Effector memory CD4-positive, alpha-beta T cell (primary cell): ENCODE data around the gene PRKAG2.
"Not testable (repeated sequence)": the region's sequence is repeated elsewhere in the genome, so short reads cannot be mapped to it uniquely, and the experiment has no call there.

ENCODE experiments used
- DNase-seq, 3 donors: peaks; one replicate each; pipeline ENCODE4 v3.0.0-alpha.2; 2020
- H3K27ac ChIP-seq: 2 replicates; pipeline ENCODE4 v1.7.0; 2013; ENCODE audit warnings: mild to moderate bottlenecking, low read length, moderate library complexity; ENCODE audit not compliant: insufficient read depth, poor library complexity, severe bottlenecking
- H3K27me3 ChIP-seq: replicated peaks from 2 replicates; pipeline ENCODE4 v1.7.0; 2013; ENCODE audit warnings: mild to moderate bottlenecking, low read length; ENCODE audit not compliant: insufficient read depth, control insufficient read depth, poor library complexity, severe bottlenecking
- H3K36me3 ChIP-seq: 2 replicates; pipeline ENCODE4 v1.7.0; 2013; ENCODE audit warnings: mild to moderate bottlenecking, low read length, moderate library complexity; ENCODE audit not compliant: control insufficient read depth, insufficient read depth
- H3K4me1 ChIP-seq: 2 replicates; pipeline ENCODE4 v1.7.0; 2013; ENCODE audit warnings: low read length, mild to moderate bottlenecking; ENCODE audit not compliant: control insufficient read depth, insufficient read depth, poor library complexity, severe bottlenecking
- H3K4me3 ChIP-seq: 2 replicates; pipeline ENCODE4 v1.7.0; 2013; ENCODE audit warnings: low read length, low read depth, mild to moderate bottlenecking; ENCODE audit not compliant: insufficient read depth, poor library complexity, severe bottlenecking
- H3K9me3 ChIP-seq: 2 replicates; pipeline ENCODE4 v1.7.0; 2013; ENCODE audit warnings: mild to moderate bottlenecking, low read length, moderate library complexity; ENCODE audit not compliant: control insufficient read depth

PRKAG2 gene

DNA sequence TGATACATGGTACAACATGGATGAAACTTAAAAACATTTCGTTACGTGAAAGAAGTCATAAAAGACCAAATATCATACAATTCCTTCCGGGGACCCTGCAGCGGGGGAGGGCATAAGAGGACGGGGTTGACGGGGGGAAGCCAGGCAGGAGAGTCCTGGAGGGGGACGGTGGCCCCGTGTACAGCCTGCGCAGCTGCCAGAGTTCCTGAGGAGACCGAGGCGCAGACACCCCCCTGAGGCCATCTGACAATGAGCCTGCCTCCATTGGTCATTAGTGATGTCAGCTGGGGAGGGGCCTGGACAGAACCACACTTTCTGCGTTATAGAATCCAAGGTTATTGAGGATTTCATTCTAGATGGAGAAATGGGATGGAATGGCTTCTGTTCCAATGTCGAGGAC, 47.2 kb downstream of the PRKAG2 start:
- DNase-seq, result no peak
- Histone ChIP-seq H3K4me3 (no peak overlapping the region), H3K27me3 (no peaks in the 10 kb centered on the region), H3K9me3 (no peaks in the 10 kb centered on the region), H3K36me3 (no peaks in the 10 kb centered on the region), H3K27ac (no peak overlapping the region), H3K4me1 (no peaks in the 10 kb centered on the region)

DNA sequence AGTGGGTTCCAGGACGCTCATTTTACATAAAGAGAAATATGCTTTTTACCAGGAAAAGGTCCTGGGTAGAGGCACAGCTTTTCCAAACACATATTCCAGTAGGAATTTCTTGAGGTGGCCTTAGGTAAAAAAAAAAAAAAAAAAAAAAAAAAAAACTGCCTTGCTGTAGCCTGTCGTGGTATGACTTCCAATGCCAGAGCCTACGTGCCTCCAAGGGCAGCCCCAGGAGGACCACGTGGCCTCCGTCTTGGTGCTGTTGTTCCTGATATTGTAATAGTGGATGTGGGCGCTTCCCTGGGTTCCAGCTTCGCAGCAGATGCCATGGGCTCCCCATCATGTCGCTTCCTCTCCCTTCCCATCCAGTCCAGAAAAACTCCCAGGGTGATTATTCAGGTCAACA, 49.3 kb downstream of the PRKAG2 start:
- no peaks in the 10 kb centered on the region for H3K9me3 ChIP-seq
- no peaks in the 10 kb centered on the region for H3K27me3 ChIP-seq
- H3K36me3 ChIP-seq, result no peaks in the 10 kb centered on the region
- H3K4me3 ChIP-seq, result no peak overlapping the region
- no peaks in the 10 kb centered on the region for H3K4me1 ChIP-seq
- no peak overlapping the region for H3K27ac ChIP-seq
- DNase-seq, result no peak

DNA sequence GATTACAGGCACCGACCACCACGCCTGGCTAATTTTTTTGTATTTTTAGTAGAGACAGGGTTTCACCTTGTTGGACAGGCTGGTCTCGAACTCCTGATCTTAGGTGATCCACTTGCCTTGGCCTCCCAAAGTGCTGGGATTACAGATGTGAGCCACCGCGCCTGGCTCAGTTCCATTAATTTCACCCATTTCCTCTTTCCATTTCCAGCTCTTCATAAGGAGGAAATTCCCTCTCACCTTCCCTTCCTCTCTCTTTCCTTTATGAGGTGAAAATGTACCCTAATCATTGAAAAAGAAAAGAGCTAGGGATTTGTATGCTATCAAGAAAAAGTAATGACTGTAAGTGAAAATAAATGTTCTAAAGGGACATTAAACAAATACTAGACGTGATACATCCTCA, 50.6 kb downstream of the PRKAG2 start:
- H3K27me3 ChIP-seq, H3K4me3 ChIP-seq, H3K4me1 ChIP-seq, DNase-seq, H3K9me3 ChIP-seq, H3K27ac ChIP-seq, H3K36me3 ChIP-seq: not testable (repeated sequence)

DNA sequence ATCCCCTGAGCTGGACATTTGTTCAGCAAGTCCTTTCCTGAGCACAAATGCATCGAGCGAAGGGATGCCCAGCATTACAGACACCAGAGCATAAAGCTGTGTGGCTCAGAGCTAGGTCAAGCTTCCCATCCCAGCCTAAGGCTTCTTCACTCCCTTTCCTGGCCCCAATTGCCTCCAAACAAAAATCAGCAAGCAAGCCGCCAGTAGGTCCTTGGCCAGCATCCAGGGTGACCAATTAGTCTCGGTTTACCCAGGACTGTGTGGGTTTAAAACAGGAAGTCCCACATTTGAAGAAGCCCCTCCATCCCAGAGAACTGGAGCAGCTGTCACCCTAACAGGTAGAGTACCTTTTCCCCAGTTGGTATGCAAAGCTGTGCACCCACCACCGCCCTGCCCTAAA, 51.2 kb downstream of the PRKAG2 start:
- DNase-seq, result no peak
- Histone ChIP-seq H3K27me3 (no peaks in the 10 kb centered on the region), H3K4me3 (no peak overlapping the region), H3K27ac (no peak overlapping the region), H3K4me1 (no peaks in the 10 kb centered on the region), H3K9me3 (no peaks in the 10 kb centered on the region), H3K36me3 (no peaks in the 10 kb centered on the region)

DNA sequence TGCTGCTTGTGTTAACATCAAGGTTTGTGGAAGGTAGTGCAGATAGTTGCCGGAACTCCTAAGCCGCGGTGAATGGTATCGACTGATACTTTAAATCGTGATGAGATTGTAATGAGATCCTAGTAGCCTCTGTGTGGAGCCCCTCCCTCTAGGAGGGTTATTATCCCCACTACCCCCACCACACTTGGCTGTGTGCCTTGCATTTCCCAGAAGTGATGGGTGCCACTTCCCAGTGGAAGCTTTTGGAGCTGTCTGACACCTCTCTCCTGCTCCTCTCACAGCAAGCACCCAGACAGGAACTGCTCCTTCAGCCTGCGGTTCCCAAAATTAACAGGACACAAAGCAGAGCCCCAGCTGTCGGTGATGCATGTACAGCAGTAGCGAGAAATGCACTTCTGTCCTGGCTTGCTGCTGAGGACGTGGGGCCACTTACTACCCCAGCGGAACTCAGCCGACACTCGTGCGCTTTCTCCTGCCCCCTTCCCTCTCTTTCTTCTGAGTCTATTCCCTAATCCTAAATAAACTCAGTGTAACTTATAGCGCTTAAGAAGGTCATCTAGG, 52.5 kb downstream of the PRKAG2 start:
- Histone ChIP-seq H3K27ac (no peak overlapping the region), H3K27me3 (no peaks in the 10 kb centered on the region)

DNA sequence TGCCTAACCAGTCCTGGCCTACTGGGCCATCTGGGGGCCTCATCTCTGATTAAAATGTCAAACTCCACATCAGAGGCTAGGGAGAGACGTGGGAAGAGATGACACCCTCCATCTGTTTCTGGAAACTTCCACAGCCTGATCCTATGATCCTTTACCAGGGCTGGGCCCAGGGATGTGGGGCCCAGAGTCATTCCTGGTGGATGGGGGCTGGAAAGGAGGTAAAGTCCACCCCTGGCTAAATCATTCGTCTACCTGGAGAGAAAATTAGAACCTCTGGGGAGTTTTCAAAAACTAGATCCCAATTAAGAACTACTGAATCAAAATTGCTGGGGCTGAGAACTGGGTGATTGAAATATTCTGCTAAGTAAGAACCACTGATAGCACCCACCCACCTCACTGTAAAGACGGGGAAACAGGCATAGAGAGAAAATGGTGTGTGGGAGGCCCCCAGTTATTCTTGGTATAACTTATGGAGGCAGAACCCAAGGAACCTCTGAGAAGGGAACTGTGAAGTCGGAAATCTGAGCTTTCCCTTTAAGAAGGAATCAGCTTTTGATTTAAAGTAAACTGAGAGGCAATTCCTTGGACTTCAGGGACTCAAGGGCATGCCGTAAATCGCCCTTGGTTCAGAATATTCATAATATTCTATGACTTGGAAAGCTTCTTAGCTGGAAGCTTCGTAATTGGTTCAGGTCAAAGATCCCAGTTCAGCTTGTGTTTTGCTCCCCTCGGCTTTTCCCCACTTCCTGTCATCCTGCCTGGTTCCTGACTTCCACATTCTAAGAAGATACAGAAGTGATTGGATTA, 53.1 kb downstream of the PRKAG2 start:
- Histone ChIP-seq H3K27ac (no peak overlapping the region), H3K27me3 (no peaks in the 10 kb centered on the region)
- no peak for DNase-seq

More for the DNA sequence above, 52.5 kb downstream of the PRKAG2 start:
- Histone ChIP-seq H3K4me1 (no peaks in the 10 kb centered on the region), H3K9me3 (no peaks in the 10 kb centered on the region), H3K4me3 (no peak overlapping the region), H3K36me3 (no peaks in the 10 kb centered on the region)
- no peak for DNase-seq

DNA sequence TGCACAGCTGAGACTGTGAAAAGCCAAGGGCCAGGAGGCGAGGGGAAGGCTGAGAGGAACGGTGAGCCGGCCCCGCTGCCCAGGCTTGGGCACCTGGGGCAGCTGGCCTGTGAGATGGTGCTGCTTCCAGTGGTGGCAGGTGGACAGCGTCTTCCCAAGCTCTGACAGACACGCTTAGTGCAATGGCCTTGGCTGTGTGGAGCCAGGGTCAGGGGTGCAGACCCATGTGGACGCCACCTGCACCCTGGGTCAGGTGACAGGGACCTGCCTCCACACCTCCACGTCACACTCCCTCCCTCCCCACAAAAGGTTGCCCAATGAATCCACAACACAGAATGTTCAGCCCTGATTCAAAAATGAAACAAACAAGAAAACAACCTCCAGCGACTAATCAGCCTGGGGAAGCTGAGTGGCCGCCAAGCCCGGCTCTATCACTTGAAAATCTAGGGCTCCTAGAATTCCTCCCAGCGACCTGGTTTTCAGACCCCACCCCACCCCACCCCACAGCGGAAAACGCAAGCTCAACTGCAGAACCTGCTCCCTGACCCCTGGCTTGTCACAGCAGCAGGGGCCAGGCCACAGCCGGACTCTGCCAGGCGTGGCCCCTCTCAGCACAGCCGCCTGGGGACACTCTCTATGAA, 54.3 kb downstream of the PRKAG2 start:
- DNase-seq, result no peak
- Histone ChIP-seq H3K4me1 (no peaks in the 10 kb centered on the region), H3K27me3 (no peaks in the 10 kb centered on the region), H3K27ac (no peak overlapping the region), H3K36me3 (no peaks in the 10 kb centered on the region), H3K9me3 (no peaks in the 10 kb centered on the region), H3K4me3 (no peak overlapping the region)

More for the DNA sequence above, 53.1 kb downstream of the PRKAG2 start:
- Histone ChIP-seq H3K4me1 (no peaks in the 10 kb centered on the region), H3K4me3 (no peak overlapping the region), H3K9me3 (no peaks in the 10 kb centered on the region), H3K36me3 (no peaks in the 10 kb centered on the region)

DNA sequence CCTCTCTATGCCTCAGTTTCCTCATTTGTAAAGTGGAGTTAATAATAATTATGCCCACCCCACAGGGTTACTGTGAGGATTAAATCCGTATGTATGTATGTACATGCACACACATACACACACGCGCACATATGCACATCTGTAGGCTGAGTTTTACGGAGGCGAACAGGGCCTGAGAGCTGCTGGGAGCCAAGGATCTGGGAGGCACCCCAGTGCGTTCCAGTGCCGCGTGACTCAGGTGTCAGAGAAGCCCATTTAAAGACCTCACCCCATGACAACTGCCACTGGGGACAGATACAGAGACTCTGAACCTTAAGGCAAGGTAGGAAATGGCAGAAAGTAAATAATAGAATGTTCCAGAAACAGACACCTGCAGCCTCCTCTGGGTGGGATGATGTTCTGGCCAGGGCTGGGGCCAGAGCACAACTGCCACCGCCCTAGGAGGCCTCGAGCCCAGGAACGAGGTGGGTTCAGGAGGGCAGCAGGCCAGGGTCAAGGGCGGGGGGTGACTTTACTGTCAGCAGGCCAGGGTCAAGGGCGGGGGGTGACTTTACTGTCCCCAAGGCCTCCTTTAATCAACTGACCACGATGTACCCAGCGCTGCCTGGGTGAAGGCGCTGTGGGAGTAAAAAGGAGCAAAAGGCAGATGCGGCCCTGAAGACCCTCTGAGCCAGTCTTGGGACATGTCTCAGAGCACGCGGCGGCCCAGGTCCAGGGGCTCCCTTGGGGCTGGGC, 54.9 kb downstream of the PRKAG2 start:
- Histone ChIP-seq H3K4me1 (no peaks in the 10 kb centered on the region), H3K36me3 (no peaks in the 10 kb centered on the region), H3K4me3 (no peak overlapping the region), H3K27me3 (no peaks in the 10 kb centered on the region), H3K9me3 (no peaks in the 10 kb centered on the region), H3K27ac (no peak overlapping the region)
- no peak for DNase-seq

DNA sequence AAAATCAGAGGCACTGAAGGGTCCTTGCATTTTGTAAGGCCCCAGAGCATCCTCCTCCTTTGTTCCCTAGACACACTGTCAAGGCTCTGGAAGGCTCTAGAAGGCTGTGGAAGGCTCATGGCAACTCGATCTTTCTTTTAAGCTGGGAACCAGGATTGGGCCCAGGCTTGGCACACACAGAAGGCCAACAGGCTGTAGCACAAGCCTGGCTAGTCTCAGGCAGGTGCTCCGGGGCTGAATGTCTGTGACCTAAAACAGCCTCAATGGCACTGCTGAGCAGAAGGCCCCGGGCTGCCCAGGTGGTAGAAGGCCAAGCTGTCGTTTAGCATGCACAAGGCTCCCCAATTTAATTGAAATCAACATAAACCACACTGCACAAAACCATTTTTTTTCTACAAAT, 55.7 kb downstream of the PRKAG2 start:
- H3K4me3 ChIP-seq, result no peak overlapping the region
- H3K36me3 ChIP-seq, result no peaks in the 10 kb centered on the region
- H3K4me1 ChIP-seq, result no peaks in the 10 kb centered on the region
- no peaks in the 10 kb centered on the region for H3K9me3 ChIP-seq
- DNase-seq, result no peak
- H3K27ac ChIP-seq, result no peak overlapping the region
- H3K27me3 ChIP-seq, result no peaks in the 10 kb centered on the region
